Skin of body (tissue), 2 donors: ENCODE measurements around the gene GGT6. TPM values are rescaled to one million over a fixed set of nuclear protein-coding genes. Genes with fewer than 3 reads are reported as not detected.

ENCODE experiments used
- DNase-seq: peaks from one replicate; lab custom pipeline; 2025; lab: John Stamatoyannopoulos, UW
- total RNA-seq: library from RNA; depleted of rRNA; stranded (reverse); fragments of >200 nt; gene quantifications from one replicate; pipeline ENCODE4 v1.2.3, GENCODE V29; 2014

GGT6 gene
- total RNA-seq, 1 donor from 2014 or later: 6.1 TPM

GRCh38 chr17:4523946-4524345 lies 36.4 kb downstream of the GGT6 start:
- no peak for DNase-seq

GRCh38 chr17:4522661-4523060 lies 37.7 kb downstream of the GGT6 start:
- DNase-seq: no peak

- no peak for DNase-seq
Measured at GRCh38 chr17:4520894-4521600, 39.3 kb downstream of the GGT6 start.

GRCh38 chr17:4520060-4520893 lies 40.1 kb downstream of the GGT6 start:
- DNase-seq: peak; percentile 18

GRCh38 chr17:4519361-4519788 lies 41.0 kb downstream of the GGT6 start:
- DNase-seq: no peak

GRCh38 chr17:4518901-4519300 lies 41.5 kb downstream of the GGT6 start:
- DNase-seq: no peak

- DNase-seq: peak; percentile 78
Measured at GRCh38 chr17:4516735-4517134, 43.6 kb downstream of the GGT6 start.

- DNase-seq: no peak
Measured at GRCh38 chr17:4515501-4515900, 44.9 kb downstream of the GGT6 start.

- DNase-seq: no peak
Measured at GRCh38 chr17:4514779-4515178, 45.6 kb downstream of the GGT6 start.

- DNase-seq: no peak
Measured at GRCh38 chr17:4514206-4514605, 46.2 kb downstream of the GGT6 start.

GRCh38 chr17:4513113-4514032 lies 47.0 kb downstream of the GGT6 start:
- no peak for DNase-seq

- DNase-seq: no peak
Measured at GRCh38 chr17:4512156-4513112, 47.9 kb downstream of the GGT6 start.

GRCh38 chr17:4511199-4511932 lies 49.0 kb downstream of the GGT6 start:
- DNase-seq: no peak

- no peak for DNase-seq
Measured at GRCh38 chr17:4510618-4510941, 49.8 kb downstream of the GGT6 start.

- DNase-seq: no peak
Measured at GRCh38 chr17:4509923-4510617, 50.3 kb downstream of the GGT6 start.

- DNase-seq: no peak
Measured at GRCh38 chr17:4509401-4509800, 51.0 kb downstream of the GGT6 start.

- no peak for DNase-seq
Measured at GRCh38 chr17:4508207-4508606, 52.2 kb downstream of the GGT6 start.

GRCh38 chr17:4507361-4508111 lies 52.8 kb downstream of the GGT6 start:
- no peak for DNase-seq
